Activated CD4-positive, CD25-positive, alpha-beta regulatory T cell treated with anti-CD3 and anti-CD28 coated beads, Interleukin-2, amount 50 U/mL, for 24 hours (primary cell): ENCODE data around the gene MYMK.

Experiments used
- ATAC-seq, 2 donors: fragments of 150-1000 bp; cut with Tn5 transposase; one replicate each; pipeline ENCODE4 v1.10.0; 2021; ENCODE audit warnings: mild to moderate bottlenecking in 1 of 2, moderate library complexity in 1 of 2

MYMK gene

GRCh38 chr9:133557581-133557980 lies 32.8 kb upstream of the MYMK start:
- ATAC-seq: no peak

GRCh38 chr9:133556354-133556753 lies 31.6 kb upstream of the MYMK start:
- no peak for ATAC-seq

- ATAC-seq: no peak
Measured at GRCh38 chr9:133554729-133555128, 30.0 kb upstream of the MYMK start.

- ATAC-seq: no peak
Measured at GRCh38 chr9:133553973-133554713, 29.4 kb upstream of the MYMK start.

GRCh38 chr9:133553123-133553522 lies 28.4 kb upstream of the MYMK start:
- no peak for ATAC-seq

GRCh38 chr9:133552236-133552635 lies 27.5 kb upstream of the MYMK start:
- no peak for ATAC-seq

- ATAC-seq: no peak
Measured at GRCh38 chr9:133551446-133551845, 26.7 kb upstream of the MYMK start.

GRCh38 chr9:133547116-133547515 lies 22.4 kb upstream of the MYMK start:
- no peak for ATAC-seq

GRCh38 chr9:133546287-133546680 lies 21.5 kb upstream of the MYMK start:
- ATAC-seq: no peak

GRCh38 chr9:133545494-133546286 lies 20.9 kb upstream of the MYMK start:
- ATAC-seq: no peak

GRCh38 chr9:133543772-133544467 lies 19.2 kb upstream of the MYMK start:
- no peak for ATAC-seq

- ATAC-seq: no peak
Measured at GRCh38 chr9:133542002-133542401, 17.2 kb upstream of the MYMK start.

- ATAC-seq: no peak
Measured at GRCh38 chr9:133540698-133541025, 15.9 kb upstream of the MYMK start.

GRCh38 chr9:133539991-133540697 lies 15.4 kb upstream of the MYMK start:
- ATAC-seq: no peak

GRCh38 chr9:133538851-133539833 lies 14.4 kb upstream of the MYMK start:
- ATAC-seq: no peak

- no peak for ATAC-seq
Measured at GRCh38 chr9:133538176-133538575, 13.4 kb upstream of the MYMK start.

- no peak for ATAC-seq
Measured at GRCh38 chr9:133537257-133537656, 12.5 kb upstream of the MYMK start.

GRCh38 chr9:133536536-133536935 lies 11.8 kb upstream of the MYMK start:
- no peak for ATAC-seq

GRCh38 chr9:133536080-133536479 lies 11.3 kb upstream of the MYMK start:
- ATAC-seq: no peak

- no peak for ATAC-seq
Measured at GRCh38 chr9:133535306-133535877, 10.6 kb upstream of the MYMK start.
